HUES64 (cell line): ENCODE data around the gene SBNO2.
"Not testable (repeated sequence)": the region's sequence is repeated elsewhere in the genome, so short reads cannot be mapped to it uniquely, and the experiment has no call there.

Experiments
- H3K27ac ChIP-seq: 2 replicates; pipeline ENCODE4 v1.7.0; 2013; ENCODE audit warnings: low read depth, low read length, inconsistent platforms
- H3K27me3 ChIP-seq: 2 replicates; pipeline ENCODE4 v1.6.1; 2013; ENCODE audit warnings: mild to moderate bottlenecking, low read length; ENCODE audit not compliant: insufficient read depth
- H3K36me3 ChIP-seq: 2 replicates; pipeline ENCODE4 v1.6.1; 2013; ENCODE audit warnings: mild to moderate bottlenecking, low read length; ENCODE audit not compliant: insufficient read depth
- H3K4me1 ChIP-seq: 2 replicates; pipeline ENCODE4 v1.6.1; 2013; ENCODE audit warnings: mild to moderate bottlenecking, low read length, moderate library complexity; ENCODE audit not compliant: insufficient read depth
- H3K4me3 ChIP-seq: 2 replicates; pipeline ENCODE4 v1.5.1; 2013; ENCODE audit warnings: mild to moderate bottlenecking, low read length, moderate library complexity
- H3K9ac ChIP-seq: 2 replicates; pipeline ENCODE4 v1.6.1; 2013; ENCODE audit warnings: mild to moderate bottlenecking, low read depth, low read length
- H3K9me3 ChIP-seq: 2 replicates; pipeline ENCODE4 v1.6.1; 2013; ENCODE audit warnings: low read depth, low read length; ENCODE audit not compliant: insufficient read depth
- WGBS: fragments of 150-250, 120-280 bp; methylation state at CpG from one replicate; pipeline ENCODE4 v1.1.7; 2013; ENCODE audit warnings: missing lambda C conversion rate; 5-methylcytosine and 5-hydroxymethylcytosine counted together

SBNO2 gene

DNA sequence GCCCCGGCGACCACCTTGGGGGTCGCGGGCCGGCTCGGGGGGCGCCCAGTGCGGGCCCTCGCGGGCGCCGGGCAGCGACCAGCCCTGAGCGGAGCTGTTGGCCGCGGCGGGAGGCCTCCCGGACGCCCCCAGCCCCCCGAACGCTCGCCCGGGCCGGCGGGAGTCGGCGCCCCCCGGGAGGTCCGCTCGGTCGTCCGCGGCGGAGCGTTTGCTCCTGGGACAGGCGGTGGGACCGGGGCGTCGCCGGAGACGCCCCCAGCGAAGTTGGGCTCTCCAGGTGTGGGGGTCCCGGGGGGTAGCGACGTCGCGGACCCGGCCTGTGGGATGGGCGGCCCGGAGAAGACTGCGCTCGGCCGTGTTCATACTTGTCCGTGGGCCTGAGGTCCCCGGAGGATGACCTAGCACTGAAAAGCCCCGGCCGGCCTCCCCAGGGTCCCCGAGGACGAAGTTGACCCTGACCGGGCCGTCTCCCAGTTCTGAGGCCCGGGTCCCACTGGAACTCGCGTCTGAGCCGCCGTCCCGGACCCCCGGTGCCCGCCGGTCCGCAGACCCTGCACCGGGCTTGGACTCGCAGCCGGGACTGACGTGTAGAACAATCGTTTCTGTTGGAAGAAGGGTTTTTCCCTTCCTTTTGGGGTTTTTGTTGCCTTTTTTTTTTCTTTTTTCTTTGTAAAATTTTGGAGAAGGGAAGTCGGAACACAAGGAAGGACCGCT, 32.2 kb upstream of the SBNO2 start:
- Histone ChIP-seq H3K36me3 (peaks cover 4% of the 10 kb centered on the region; the same call in 1 of the 2 replicates), H3K4me3 (peak overlapping the region; percentile 75), H3K9me3 (no peaks in the 10 kb centered on the region), H3K27ac (no peak overlapping the region), H3K27me3 (no peaks in the 10 kb centered on the region), H3K4me1 (0 out of 2 replicates have a peak, but pooled peaks cover 6% of the 10 kb centered on the region), H3K9ac (peak overlapping the region; percentile 84)
- WGBS, result under 1% methylated on average over 78 of the region's 78 CpGs

DNA sequence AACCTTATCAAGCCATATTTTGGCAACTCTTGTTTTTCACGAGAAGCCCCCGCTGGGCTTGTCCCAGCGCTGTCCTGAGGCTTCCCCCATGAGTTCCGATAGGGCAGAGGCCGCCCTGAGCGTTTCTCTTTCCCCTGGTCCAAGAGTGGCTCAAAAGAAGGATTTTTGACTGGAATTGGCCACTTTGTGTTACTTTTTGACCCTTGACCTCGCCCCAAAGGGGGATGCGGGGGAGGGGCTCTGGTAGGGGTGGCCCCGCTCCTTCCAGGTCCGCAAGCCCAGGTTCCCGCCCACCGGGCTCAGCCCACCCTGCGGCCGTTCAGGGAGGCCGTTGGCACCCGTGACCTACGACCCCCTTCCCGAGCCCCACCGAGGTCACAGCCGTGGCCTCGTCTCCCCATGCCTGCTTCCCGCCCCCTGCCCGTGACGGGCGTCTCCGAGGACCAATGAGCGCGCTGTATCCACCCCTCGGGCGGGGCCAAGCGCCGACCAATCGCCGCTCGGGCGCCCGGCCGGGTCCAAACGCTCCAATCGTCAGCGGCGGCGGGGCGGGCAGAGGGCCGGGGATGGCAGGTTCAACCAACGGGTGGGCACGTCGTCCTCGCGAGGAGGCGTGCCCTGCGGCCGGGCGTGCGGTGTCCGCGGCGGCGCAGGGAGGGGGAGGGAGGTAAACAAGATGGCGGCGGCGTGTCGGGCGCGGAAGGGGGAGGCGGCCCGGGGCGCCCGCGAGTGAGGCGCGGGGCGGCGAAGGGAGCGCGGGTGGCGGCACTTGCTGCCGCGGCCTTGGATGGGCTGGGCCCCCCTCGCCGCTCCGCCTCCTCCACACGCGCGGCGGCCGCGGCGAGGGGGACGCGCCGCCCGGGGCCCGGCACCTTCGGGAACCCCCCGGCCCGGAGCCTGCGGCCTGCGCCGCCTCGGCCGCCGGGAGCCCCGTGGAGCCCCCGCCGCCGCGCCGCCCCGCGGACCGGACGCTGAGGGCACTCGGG, 31.3 kb upstream of the SBNO2 start, which contains the start of gene STK11:
STK11 (plus strand) TSS at position 665 of the 986 bp plus-strand sequence. CDS start 1,136 bp downstream, outside the sequence.
- Histone ChIP-seq H3K9ac (peak within 1 kb of the TSS; percentile 84), H3K9me3 (no peaks in the 10 kb centered on the region), H3K4me3 (peak within 1 kb of the TSS; percentile 75), H3K27ac (peak within 1 kb of the TSS; percentile 74), H3K4me1 (0 out of 2 replicates have a peak, but pooled peaks cover 6% of the 10 kb centered on the region), H3K27me3 (no peaks in the 10 kb centered on the region), H3K36me3 (peaks cover 4% of the 10 kb centered on the region; the same call in 1 of the 2 replicates)
- WGBS, result 4% methylated on average over 113 of the region's 114 CpGs

DNA sequence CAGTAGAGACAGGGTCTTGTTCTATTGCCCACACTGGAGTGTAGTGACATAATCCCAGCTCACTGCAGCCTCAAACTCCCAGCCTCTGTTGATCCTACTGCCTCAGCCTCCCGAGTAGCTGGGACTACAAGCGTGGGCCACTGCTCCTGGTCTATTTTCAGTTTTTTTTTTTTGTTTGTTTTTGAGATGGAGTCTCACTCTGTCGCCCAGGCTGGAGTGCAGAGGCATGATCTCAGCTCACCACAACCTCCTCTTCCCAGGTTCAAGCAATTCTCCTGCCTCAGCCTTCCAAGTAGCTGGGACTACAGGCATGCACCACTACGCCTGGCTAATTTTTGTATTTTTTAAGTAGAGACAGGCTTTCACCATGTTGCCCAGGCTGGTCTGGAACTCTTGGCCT, 26.5 kb upstream of the SBNO2 start:
- not testable (repeated sequence) for H3K27me3 ChIP-seq, H3K4me1 ChIP-seq, H3K36me3 ChIP-seq, H3K9me3 ChIP-seq, H3K27ac ChIP-seq, H3K4me3 ChIP-seq, H3K9ac ChIP-seq
- WGBS, result 91% methylated on average over 4 of the region's 4 CpGs

DNA sequence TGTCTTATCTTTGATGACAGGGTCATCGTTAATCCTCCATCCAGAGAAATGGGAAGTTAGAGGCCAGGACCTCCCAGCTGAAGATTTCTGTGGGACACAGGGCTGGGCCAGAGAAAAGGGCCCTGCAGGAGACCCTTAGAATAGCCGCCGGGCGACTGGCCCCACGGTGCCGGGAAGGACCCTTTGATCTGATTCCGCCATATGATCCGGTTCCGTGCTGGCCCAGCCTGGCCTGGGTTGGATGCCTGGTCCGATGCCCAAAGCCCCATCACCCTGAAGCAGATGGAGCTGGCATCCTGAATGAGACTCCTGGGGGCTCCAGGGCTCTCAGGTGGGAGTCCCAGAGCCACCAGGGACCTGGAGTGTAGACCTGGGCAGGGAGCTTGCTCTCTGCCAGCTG, 25.5 kb upstream of the SBNO2 start:
- 89% methylated on average over 10 of the region's 10 CpGs for WGBS
- Histone ChIP-seq H3K27me3 (no peaks in the 10 kb centered on the region), H3K4me1 (no peaks in the 10 kb centered on the region), H3K4me3 (no peak overlapping the region), H3K27ac (no peak overlapping the region), H3K9ac (no peak overlapping the region), H3K9me3 (no peaks in the 10 kb centered on the region), H3K36me3 (no peaks in the 10 kb centered on the region)

DNA sequence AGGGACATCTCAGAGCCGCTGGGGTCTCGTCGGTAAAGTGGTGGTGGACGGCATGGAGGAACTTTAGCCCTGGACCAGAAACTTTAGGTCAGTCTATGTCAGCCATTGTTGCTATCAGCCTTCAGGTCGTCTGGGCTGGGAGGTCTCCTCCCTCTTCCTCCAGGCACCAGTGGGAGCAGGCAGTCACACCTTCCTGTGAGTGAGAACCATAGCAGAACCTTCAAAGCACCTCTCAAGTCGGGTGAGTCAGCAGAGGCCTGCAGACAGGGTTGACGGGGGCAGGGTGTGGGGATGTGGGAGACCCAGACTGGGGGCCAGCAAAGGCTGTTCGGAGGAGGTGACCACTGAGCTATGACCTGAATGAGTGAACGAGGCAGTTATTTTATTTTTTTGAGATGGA, 15.4 kb upstream of the SBNO2 start:
- H3K9ac ChIP-seq, result no peak overlapping the region
- no peaks in the 10 kb centered on the region for H3K9me3 ChIP-seq
- no peaks in the 10 kb centered on the region for H3K27me3 ChIP-seq
- WGBS, result 75% methylated on average over 9 of the region's 9 CpGs
- no peak overlapping the region for H3K4me3 ChIP-seq
- H3K27ac ChIP-seq, result no peak overlapping the region
- no peaks in the 10 kb centered on the region for H3K4me1 ChIP-seq
- H3K36me3 ChIP-seq, result no peaks in the 10 kb centered on the region

DNA sequence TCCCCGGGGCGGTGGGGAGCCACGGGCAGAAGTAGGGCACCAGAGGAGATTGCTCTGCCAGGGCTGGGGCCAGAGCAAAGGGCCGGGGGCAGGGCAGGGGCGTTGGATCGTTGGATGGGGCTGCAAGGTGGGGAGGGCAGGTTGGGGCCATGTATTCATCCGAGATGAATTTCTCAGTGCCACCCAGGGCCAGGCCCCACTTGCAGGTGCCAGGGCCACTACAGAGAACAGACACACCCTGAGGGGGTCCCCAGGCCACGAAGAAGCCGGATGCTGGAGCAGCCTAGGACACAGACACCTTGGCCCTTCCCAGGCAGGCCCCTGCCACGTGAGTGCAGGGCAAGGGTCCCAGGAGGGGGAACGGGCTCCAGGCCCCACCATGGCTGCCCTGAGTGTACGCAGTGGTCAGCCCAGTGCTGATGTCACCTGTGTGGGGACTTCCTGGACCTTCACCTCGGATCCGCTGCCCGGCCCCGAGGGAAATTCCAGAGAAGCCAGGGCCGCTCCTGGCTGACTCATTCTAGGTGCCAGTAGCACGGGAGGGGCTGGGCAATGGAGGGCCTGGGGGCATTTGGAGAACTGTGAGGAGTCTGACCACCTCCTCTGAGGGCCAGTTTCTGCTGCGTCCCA, 9.6 kb upstream of the SBNO2 start:
- Histone ChIP-seq H3K4me3 (no peak overlapping the region), H3K27me3 (no peaks in the 10 kb centered on the region), H3K4me1 (peaks cover 7% of the 10 kb centered on the region; the same call in 1 of the 2 replicates), H3K9me3 (no peaks in the 10 kb centered on the region), H3K27ac (no peak overlapping the region), H3K9ac (no peak overlapping the region), H3K36me3 (no peaks in the 10 kb centered on the region)
- WGBS, result 74% methylated on average over 19 of the region's 19 CpGs

DNA sequence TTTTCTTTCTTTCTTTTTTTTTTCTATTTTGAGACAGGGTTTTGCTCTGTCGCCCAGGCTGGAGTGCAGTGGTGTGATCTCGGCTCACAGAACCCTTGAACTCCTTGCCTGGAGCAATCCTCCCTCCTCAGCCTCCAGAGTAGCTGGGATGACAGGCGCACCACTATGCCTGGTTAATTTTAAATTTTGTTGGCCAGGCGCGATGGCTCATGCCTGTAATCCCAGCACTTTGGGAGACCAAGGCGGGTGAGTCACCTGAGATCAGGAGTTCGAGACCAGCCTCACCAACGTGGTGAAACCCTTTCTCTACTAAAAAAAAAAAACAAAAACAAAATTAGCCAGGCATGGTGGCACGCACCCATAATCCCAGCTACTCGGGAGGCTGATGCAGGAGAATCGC, 8.7 kb upstream of the SBNO2 start:
- no peak overlapping the region for H3K9ac ChIP-seq
- H3K27ac ChIP-seq, result no peak overlapping the region
- H3K9me3 ChIP-seq, result no peaks in the 10 kb centered on the region
- 85% methylated on average over 11 of the region's 11 CpGs for WGBS
- H3K4me3 ChIP-seq, result no peak overlapping the region
- H3K36me3 ChIP-seq, result no peaks in the 10 kb centered on the region
- H3K27me3 ChIP-seq, result no peaks in the 10 kb centered on the region
- peaks cover 7% of the 10 kb centered on the region; the same call in 1 of the 2 replicates for H3K4me1 ChIP-seq

DNA sequence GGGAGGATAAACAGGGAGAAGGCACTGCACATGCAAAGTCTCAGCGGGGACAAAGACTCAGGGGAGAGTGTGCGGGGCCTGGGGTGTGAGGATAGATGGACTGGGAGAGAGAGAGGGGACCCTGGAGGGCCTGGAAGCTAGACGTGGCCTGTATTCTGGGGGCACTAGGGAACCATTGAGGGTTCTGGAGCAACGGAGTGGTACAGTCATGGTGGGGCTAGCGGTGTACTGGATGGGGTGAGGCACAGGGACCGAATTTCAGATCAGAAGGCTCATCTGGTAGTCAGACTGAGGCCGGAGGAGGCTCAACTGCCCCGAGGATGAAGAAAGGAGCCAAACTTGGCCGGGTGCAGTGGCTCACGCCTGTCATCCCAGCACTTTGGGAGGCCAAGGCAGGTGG, 8.0 kb upstream of the SBNO2 start:
- WGBS, result 91% methylated on average over 10 of the region's 10 CpGs
- H3K9ac ChIP-seq, result no peak overlapping the region
- H3K36me3 ChIP-seq, result no peaks in the 10 kb centered on the region
- no peak overlapping the region for H3K27ac ChIP-seq
- no peaks in the 10 kb centered on the region for H3K9me3 ChIP-seq
- no peaks in the 10 kb centered on the region for H3K27me3 ChIP-seq
- H3K4me1 ChIP-seq, result peaks cover 7% of the 10 kb centered on the region; the same call in 1 of the 2 replicates
- no peak overlapping the region for H3K4me3 ChIP-seq

DNA sequence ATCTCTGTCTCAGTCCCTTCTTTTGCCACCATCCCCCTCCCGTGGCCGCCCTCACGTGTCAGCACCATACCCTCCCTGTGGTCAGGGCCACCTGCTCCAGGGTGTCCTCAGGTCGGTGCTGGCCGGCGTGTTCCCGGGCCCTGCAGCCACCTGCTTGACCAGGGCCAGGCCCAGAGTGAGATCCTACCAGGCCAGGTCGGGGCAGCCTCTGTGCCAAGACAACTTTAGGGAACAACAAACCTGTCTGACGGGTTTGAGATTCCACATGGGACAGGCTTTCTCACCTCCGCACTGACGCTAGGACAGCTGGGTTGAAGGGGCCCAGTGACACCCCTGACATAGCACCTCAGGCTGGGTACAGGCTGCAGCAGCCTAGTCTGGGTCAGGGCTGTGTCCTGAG, 7.5 kb upstream of the SBNO2 start:
- no peak overlapping the region for H3K9ac ChIP-seq
- peaks cover 7% of the 10 kb centered on the region; the same call in 1 of the 2 replicates for H3K4me1 ChIP-seq
- no peaks in the 10 kb centered on the region for H3K9me3 ChIP-seq
- H3K27me3 ChIP-seq, result no peaks in the 10 kb centered on the region
- H3K36me3 ChIP-seq, result no peaks in the 10 kb centered on the region
- H3K4me3 ChIP-seq, result no peak overlapping the region
- no peak overlapping the region for H3K27ac ChIP-seq
- 95% methylated on average over 11 of the region's 11 CpGs for WGBS

DNA sequence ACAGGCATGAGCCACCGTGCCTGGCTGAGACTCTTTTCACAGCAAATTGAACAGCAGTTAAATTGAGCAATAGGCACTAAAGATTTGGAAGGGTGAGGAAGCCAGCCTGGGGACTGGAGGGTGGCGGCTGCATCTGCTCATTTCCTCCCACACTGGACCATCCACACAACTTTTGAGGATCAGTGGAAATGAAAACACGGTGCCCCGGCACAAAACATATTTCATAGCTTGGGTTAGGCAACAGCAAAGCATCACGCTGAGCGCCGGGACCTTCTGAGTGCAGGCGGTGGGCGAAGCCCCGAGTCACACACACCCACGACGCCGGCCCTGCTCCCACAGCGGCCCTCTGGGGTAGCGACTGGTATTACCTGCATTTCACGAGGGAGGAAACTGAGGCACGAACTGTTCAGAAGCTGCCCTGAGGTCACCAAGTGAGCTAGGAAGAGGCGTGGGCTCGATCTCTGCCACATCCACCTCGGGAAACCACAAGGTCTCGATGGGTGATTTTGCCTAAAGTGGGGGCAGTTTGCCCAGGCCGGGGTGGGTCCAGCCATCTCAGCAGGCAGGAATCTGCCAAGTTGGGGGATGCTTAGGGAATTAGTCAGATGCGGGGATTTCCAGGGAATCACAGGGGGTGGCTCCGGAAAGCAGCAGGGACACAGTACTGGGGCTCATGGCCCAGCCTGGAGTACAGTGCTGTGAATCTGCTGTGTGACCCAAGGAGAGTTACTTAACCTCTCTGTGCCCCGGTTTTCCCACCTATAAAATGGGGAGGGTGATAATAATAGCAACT, 3.5 kb upstream of the SBNO2 start:
- Histone ChIP-seq H3K36me3 (no peaks in the 10 kb centered on the region), H3K27me3 (no peaks in the 10 kb centered on the region), H3K9ac (no peak overlapping the region), H3K4me1 (peaks cover 7% of the 10 kb centered on the region; the same call in 1 of the 2 replicates), H3K4me3 (no peak overlapping the region), H3K9me3 (no peaks in the 10 kb centered on the region), H3K27ac (no peak overlapping the region)
- 81% methylated on average over 25 of the region's 25 CpGs for WGBS
